ENCODE measurements around the gene FIBP.

FIBP gene

GRCh38 chr11:65869643-65870306, 18.5 kb downstream of the FIBP start:
- DNase-seq = no peak

- DNase-seq = no peak
Measured at GRCh38 chr11:65868907-65869306, 19.4 kb downstream of the FIBP start.

- peak; percentile 45 for DNase-seq
Measured at GRCh38 chr11:65868076-65868667, 20.1 kb downstream of the FIBP start.

- no peak for DNase-seq
Measured at GRCh38 chr11:65867284-65868071, 20.8 kb downstream of the FIBP start.

GRCh38 chr11:65866509-65867283, 21.6 kb downstream of the FIBP start:
- DNase-seq = no peak

- no peak for DNase-seq
Measured at GRCh38 chr11:65865550-65866172, 22.6 kb downstream of the FIBP start.

- no peak for DNase-seq
Measured at GRCh38 chr11:65864706-65865471, 23.4 kb downstream of the FIBP start.

- no peak for DNase-seq
Measured at GRCh38 chr11:65863889-65864705, 24.2 kb downstream of the FIBP start.

- DNase-seq = no peak
Measured at GRCh38 chr11:65862941-65863888, 25.1 kb downstream of the FIBP start.

GRCh38 chr11:65862191-65862735, 26.0 kb downstream of the FIBP start:
- DNase-seq = no peak

- no peak for DNase-seq
Measured at GRCh38 chr11:65861533-65862183, 26.6 kb downstream of the FIBP start.

GRCh38 chr11:65861165-65861505, 27.1 kb downstream of the FIBP start:
- no peak for DNase-seq

GRCh38 chr11:65860278-65861164, 27.8 kb downstream of the FIBP start, which contains the start of gene MUS81:
Gene MUS81 (plus strand): TSS chr11:65860433. CDS start chr11:65860754, 321 bp downstream.
- peak; percentile 96 for DNase-seq

- DNase-seq = no peak
Measured at GRCh38 chr11:65859812-65860277, 28.4 kb downstream of the FIBP start.

GRCh38 chr11:65859095-65859811, 29.0 kb downstream of the FIBP start:
- DNase-seq = peak; percentile 97

GRCh38 chr11:65858681-65859087, 29.6 kb downstream of the FIBP start:
- DNase-seq = no peak
